Measurements from ENCODE around the gene RRAD.

The RRAD gene

DNA sequence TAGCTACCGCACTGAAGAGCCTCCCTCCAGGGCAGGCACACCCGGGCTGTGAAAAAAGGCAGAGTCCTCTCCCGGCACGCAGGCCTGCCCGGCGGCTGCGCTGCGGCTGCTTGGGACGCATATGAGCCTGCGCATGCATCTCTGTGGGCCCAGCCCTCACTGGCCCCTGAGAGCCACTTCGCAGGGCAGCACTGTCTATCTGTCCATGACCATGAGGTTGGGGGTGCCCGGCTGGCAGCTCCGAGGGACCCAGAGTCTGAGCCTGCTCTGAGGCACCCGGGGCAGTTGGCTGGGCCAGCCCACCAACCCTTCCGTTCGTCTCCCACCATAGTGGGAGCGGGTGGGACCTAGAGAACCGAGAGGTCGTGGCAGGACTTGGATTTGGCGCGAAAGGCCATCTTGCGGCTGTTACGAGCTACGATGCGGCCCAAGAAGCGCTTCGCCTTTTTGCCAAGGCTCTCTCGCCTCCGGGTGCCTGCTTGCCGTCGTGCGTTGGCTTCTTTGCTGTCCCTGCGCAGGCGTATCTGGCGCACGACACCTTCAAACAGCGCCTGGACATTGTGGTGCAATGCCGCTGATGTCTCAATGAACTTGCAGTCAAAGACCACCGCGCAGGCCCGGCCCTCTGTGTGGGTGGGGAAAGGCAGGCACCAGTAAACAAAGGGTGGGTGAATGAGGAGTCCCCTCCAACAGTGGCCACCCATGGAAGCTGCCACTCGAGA is 3.4 kb downstream of the RRAD start:
- no peaks in the 10 kb centered on the region for H3K9me3 ChIP-seq (ENCODE audit: control insufficient read depth, low read length)
- H3K36me3 ChIP-seq (ENCODE audit: control insufficient read depth, insufficient read depth, low read length) = no peaks in the 10 kb centered on the region
- H3K4me3 ChIP-seq (ENCODE audit: extremely low read depth, insufficient read depth, low read length, poor library complexity, severe bottlenecking) = no peak overlapping the region
- H3K4me1 ChIP-seq (ENCODE audit: control insufficient read depth, insufficient read depth, low read length, poor library complexity, severe bottlenecking) = peaks cover 7% of the 10 kb centered on the region
- no peak overlapping the region for H3K27ac ChIP-seq (ENCODE audit: low read depth, low read length, severe bottlenecking)
- WGBS, 2 experiments (ENCODE audit: insufficient coverage in 2 of 2) = 89 to 94% methylated on average over 31 to 42 of the region's 42 CpGs

DNA sequence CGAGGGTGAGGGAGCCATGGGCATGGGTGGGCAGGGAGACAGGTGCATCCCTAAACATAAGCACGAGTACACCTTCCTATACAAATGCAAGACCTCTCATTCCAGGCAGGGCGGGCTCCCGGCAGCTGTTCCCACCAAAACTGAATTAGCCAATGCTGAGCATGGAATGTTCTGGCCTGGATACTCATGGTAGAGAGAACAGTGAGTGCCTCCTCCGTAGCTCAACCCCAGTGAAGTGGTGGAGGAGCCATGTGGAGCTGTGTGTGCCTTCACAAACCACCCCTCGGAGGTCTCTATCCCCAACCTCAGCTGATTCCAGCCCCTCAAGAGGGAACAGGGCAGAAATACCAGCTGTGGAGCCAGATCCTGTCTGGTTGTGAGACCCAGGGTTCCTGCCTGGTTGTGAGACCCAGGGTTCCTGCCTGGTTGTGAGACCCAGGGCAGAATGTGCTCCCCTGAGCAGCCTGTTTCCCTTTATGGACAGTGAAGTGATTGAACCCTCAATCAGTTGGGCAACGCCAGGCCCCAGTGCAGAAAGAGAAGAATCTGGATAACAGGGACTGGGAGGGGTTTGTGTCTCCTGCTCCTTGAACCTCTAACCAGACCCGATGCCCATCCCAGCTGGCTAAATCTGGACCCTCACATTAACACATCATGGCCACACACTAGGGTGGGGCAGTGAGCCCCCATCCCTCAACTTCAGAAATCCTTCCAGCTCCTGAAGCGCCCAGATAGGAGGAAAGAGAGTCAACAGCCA is 4.2 kb downstream of the RRAD start:
- Histone ChIP-seq H3K4me1 (ENCODE audit: control insufficient read depth, insufficient read depth, low read length, poor library complexity, severe bottlenecking) (peaks cover 4% of the 10 kb centered on the region), H3K9me3 (ENCODE audit: control insufficient read depth, low read length) (no peaks in the 10 kb centered on the region), H3K36me3 (ENCODE audit: control insufficient read depth, insufficient read depth, low read length) (no peaks in the 10 kb centered on the region), H3K4me3 (ENCODE audit: extremely low read depth, insufficient read depth, low read length, poor library complexity, severe bottlenecking) (no peak overlapping the region), H3K27ac (ENCODE audit: low read depth, low read length, severe bottlenecking) (no peak overlapping the region)
- WGBS, 2 experiments (ENCODE audit: insufficient coverage in 2 of 2) = 73 to 91% methylated on average over 3 to 7 of the region's 9 CpGs

GRCh38 chr16:66920299-66920590 is 5.1 kb downstream of the RRAD start:
- H3K4me3 ChIP-seq (ENCODE audit: extremely low read depth, insufficient read depth, low read length, poor library complexity, severe bottlenecking) = no peak overlapping the region
- H3K36me3 ChIP-seq (ENCODE audit: control insufficient read depth, insufficient read depth, low read length) = no peaks in the 10 kb centered on the region
- peaks cover 4% of the 10 kb centered on the region for H3K4me1 ChIP-seq (ENCODE audit: control insufficient read depth, insufficient read depth, low read length, poor library complexity, severe bottlenecking)
- H3K27ac ChIP-seq (ENCODE audit: low read depth, low read length, severe bottlenecking) = no peak overlapping the region
- WGBS, 2 experiments (ENCODE audit: insufficient coverage in 2 of 2) = 68% methylated on average over 2 of the region's 2 CpGs; no CpG with 5 or more reads in 1 of the 2 experiments
- no peaks in the 10 kb centered on the region for H3K9me3 ChIP-seq (ENCODE audit: control insufficient read depth, low read length)

DNA sequence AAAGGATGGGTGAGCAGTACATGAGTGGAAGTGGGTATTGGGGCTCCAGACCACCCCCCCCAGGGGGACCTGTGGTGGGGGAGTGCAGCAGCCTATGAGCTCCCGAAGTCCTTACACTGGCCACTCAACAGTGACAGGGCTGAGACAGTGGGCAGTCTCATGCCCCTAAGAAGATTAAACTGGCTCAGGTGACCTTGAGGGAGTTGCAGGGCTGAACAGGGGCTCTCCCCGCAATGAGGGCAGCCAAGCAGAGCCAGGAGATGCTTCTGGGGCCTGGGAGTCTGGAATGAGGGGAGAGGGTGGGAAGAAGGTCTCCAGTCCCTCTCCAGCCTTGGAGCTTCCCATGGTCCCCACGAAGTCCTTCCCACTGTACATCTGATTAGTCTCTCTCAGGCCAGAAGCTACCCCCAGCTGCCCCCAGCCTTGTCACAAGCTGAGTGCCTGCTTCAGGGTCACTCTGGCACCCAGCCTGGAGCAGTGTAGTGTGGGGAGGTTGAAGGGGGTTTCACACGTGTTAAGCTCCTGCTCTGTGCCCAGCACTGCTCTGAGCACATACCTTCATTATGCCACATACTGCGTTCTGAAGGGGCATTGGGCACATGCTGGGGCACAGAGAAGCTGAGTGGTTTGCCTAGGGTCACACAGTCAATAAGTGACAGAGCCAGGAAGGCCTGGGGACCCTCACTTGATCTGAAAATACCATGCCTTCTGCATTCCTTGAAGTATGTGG is 5.6 kb downstream of the RRAD start:
- 74 to 89% methylated on average over 2 to 3 of the region's 5 CpGs for WGBS, 2 experiments (ENCODE audit: insufficient coverage in 2 of 2)
- Histone ChIP-seq H3K27ac (ENCODE audit: low read depth, low read length, severe bottlenecking) (no peak overlapping the region), H3K4me1 (ENCODE audit: control insufficient read depth, insufficient read depth, low read length, poor library complexity, severe bottlenecking) (peaks cover 4% of the 10 kb centered on the region), H3K9me3 (ENCODE audit: control insufficient read depth, low read length) (no peaks in the 10 kb centered on the region), H3K4me3 (ENCODE audit: extremely low read depth, insufficient read depth, low read length, poor library complexity, severe bottlenecking) (no peak overlapping the region), H3K36me3 (ENCODE audit: control insufficient read depth, insufficient read depth, low read length) (no peaks in the 10 kb centered on the region)

DNA sequence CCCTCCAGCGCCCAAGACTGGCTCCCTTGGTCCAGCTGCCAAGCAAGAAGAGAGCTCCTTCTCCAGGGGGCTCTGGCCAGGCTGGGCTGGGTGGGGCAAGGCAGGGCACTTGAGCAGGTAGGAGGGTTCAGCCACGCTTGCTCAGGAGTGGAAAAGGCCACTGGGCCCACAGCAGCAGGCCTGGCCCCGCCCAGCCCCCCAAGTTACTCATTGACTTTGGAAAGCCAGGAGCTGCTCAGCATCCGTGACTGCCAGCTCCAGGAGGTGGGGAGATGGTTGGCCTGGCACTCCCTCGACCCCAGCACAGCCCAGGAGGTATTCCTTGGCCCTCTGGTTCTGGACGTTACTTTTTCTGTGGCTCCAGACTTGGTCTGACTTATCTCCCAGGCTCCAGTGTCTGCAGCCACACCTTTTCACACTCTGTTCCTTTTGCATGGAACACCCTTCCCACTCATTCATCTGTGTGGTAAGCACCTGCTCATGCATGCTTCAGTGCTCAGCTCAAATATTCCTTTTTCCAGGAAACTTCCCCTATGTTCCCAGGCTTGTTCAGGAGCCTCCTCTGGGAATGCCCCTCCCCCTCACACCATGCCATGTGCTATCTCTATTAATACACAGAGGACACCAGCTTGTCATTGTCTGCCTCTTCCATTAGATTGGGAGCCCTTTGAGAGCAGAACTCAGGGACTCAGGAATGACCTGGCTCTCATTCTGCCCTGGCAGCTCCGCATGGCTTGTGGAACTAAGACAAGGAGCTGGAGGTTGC is 6.3 kb downstream of the RRAD start, which contains the start of gene CDH16:
Gene CDH16, minus strand, starts transcription at position 83 of the 766 bp plus-strand sequence. CDS start 820 bp downstream, outside the sequence.
- no peaks in the 10 kb centered on the region for H3K9me3 ChIP-seq (ENCODE audit: control insufficient read depth, low read length)
- H3K4me1 ChIP-seq (ENCODE audit: control insufficient read depth, insufficient read depth, low read length, poor library complexity, severe bottlenecking) = peaks cover 4% of the 10 kb centered on the region
- H3K27ac ChIP-seq (ENCODE audit: low read depth, low read length, severe bottlenecking) = no peak within 1 kb of the TSS
- no peak within 1 kb of the TSS for H3K4me3 ChIP-seq (ENCODE audit: extremely low read depth, insufficient read depth, low read length, poor library complexity, severe bottlenecking)
- H3K36me3 ChIP-seq (ENCODE audit: control insufficient read depth, insufficient read depth, low read length) = no peaks in the 10 kb centered on the region
- 76 to 83% methylated on average over 6 of the region's 7 CpGs for WGBS, 2 experiments (ENCODE audit: insufficient coverage in 2 of 2)

DNA sequence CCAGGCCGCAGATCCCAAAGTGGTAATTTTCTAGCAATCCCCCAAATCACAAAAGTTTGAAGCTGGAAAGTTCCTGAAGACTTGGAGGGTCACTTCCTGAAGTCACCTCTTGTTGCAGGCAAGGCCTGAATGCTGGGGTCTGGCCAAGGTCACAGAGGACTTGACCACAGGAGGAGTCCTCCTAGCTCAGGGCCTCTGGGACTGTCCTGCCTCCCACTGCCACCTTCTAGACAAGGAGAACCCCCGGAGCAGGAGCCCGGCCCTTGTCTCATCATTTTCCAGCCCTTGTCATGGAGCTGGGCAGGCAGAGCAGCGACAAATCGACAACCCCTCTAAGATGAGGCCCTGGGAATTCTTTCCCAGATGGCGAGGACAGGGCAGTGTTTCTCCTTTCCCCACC is 7.0 kb downstream of the RRAD start:
- 84 to 92% methylated on average over 4 to 5 of the region's 6 CpGs for WGBS, 2 experiments (ENCODE audit: insufficient coverage in 2 of 2)
- H3K4me3 ChIP-seq (ENCODE audit: extremely low read depth, insufficient read depth, low read length, poor library complexity, severe bottlenecking) = no peak overlapping the region
- H3K27ac ChIP-seq (ENCODE audit: low read depth, low read length, severe bottlenecking) = no peak overlapping the region

DNA sequence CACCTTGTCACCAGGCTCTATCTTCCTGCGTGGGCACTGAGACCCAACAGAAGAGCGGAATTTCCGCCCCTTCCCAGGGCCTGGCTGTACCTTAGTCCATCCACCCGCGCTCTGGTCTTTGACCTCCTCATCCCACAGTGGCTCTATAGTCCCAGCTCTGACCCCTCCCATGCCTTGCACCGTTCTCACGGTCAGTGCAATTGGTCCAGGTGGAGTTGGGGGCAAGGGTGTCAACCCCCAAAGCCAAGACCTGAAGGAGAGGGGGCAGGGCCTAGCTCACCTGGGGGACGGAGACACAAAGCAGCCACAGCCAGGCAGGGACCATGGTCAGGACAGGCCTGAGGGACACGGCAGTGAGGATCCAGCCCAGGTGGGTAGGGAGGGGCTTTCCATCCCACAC is 7.6 kb downstream of the RRAD start:
- no peaks in the 10 kb centered on the region for H3K36me3 ChIP-seq (ENCODE audit: control insufficient read depth, insufficient read depth, low read length)
- no peaks in the 10 kb centered on the region for H3K9me3 ChIP-seq (ENCODE audit: control insufficient read depth, low read length)
- H3K4me1 ChIP-seq (ENCODE audit: control insufficient read depth, insufficient read depth, low read length, poor library complexity, severe bottlenecking) = peaks cover 4% of the 10 kb centered on the region
- 85 to 96% methylated on average over 3 to 7 of the region's 9 CpGs for WGBS, 2 experiments (ENCODE audit: insufficient coverage in 2 of 2)
- H3K4me3 ChIP-seq (ENCODE audit: extremely low read depth, insufficient read depth, low read length, poor library complexity, severe bottlenecking) = no peak overlapping the region
- no peak overlapping the region for H3K27ac ChIP-seq (ENCODE audit: low read depth, low read length, severe bottlenecking)

More for the DNA sequence above, 7.0 kb downstream of the RRAD start:
- Histone ChIP-seq H3K36me3 (ENCODE audit: control insufficient read depth, insufficient read depth, low read length) (no peaks in the 10 kb centered on the region), H3K9me3 (ENCODE audit: control insufficient read depth, low read length) (no peaks in the 10 kb centered on the region), H3K4me1 (ENCODE audit: control insufficient read depth, insufficient read depth, low read length, poor library complexity, severe bottlenecking) (peaks cover 4% of the 10 kb centered on the region)

- H3K9me3 ChIP-seq (ENCODE audit: control insufficient read depth, low read length) = no peaks in the 10 kb centered on the region
- WGBS, 2 experiments (ENCODE audit: insufficient coverage in 2 of 2) = 86 to 88% methylated on average over 6 of the region's 6 CpGs
- no peak overlapping the region for H3K27ac ChIP-seq (ENCODE audit: low read depth, low read length, severe bottlenecking)
- no peaks in the 10 kb centered on the region for H3K36me3 ChIP-seq (ENCODE audit: control insufficient read depth, insufficient read depth, low read length)
- H3K4me3 ChIP-seq (ENCODE audit: extremely low read depth, insufficient read depth, low read length, poor library complexity, severe bottlenecking) = no peak overlapping the region
- H3K4me1 ChIP-seq (ENCODE audit: control insufficient read depth, insufficient read depth, low read length, poor library complexity, severe bottlenecking) = peaks cover 4% of the 10 kb centered on the region
Observed at GRCh38 chr16:66916518-66916917, 8.8 kb downstream of the RRAD start.

GRCh38 chr16:66915041-66915440 is 10.3 kb downstream of the RRAD start:
- peaks cover 3% of the 10 kb centered on the region for H3K4me1 ChIP-seq (ENCODE audit: control insufficient read depth, insufficient read depth, low read length, poor library complexity, severe bottlenecking)
- no peak overlapping the region for H3K27ac ChIP-seq (ENCODE audit: low read depth, low read length, severe bottlenecking)
- H3K36me3 ChIP-seq (ENCODE audit: control insufficient read depth, insufficient read depth, low read length) = no peaks in the 10 kb centered on the region
- 80% methylated on average over 3 of the region's 7 CpGs; no CpG with 5 or more reads in 1 of the 2 experiments for WGBS, 2 experiments (ENCODE audit: insufficient coverage in 2 of 2)
- no peak overlapping the region for H3K4me3 ChIP-seq (ENCODE audit: extremely low read depth, insufficient read depth, low read length, poor library complexity, severe bottlenecking)
- H3K9me3 ChIP-seq (ENCODE audit: control insufficient read depth, low read length) = no peaks in the 10 kb centered on the region

- H3K9me3 ChIP-seq (ENCODE audit: control insufficient read depth, low read length) = no peaks in the 10 kb centered on the region
- H3K27ac ChIP-seq (ENCODE audit: low read depth, low read length, severe bottlenecking) = no peak overlapping the region
- no peaks in the 10 kb centered on the region for H3K4me1 ChIP-seq (ENCODE audit: control insufficient read depth, insufficient read depth, low read length, poor library complexity, severe bottlenecking)
- H3K36me3 ChIP-seq (ENCODE audit: control insufficient read depth, insufficient read depth, low read length) = no peaks in the 10 kb centered on the region
- WGBS, 2 experiments (ENCODE audit: insufficient coverage in 2 of 2) = 90 to 95% methylated on average over 4 to 6 of the region's 7 CpGs
- H3K4me3 ChIP-seq (ENCODE audit: extremely low read depth, insufficient read depth, low read length, poor library complexity, severe bottlenecking) = no peak overlapping the region
Observed at GRCh38 chr16:66914541-66914940, 10.8 kb downstream of the RRAD start.
